ENCODE results near the gene RCAN2. TPM values are rescaled to one million over a fixed set of nuclear protein-coding genes. Genes with fewer than 3 reads are reported as not detected.

Gene RCAN2
- total and polyA plus RNA-seq, 9 of the 15 experiments (the other 6 are each of a cell fraction or from before 2014, with no cell fraction given), result 0.04 TPM; not detected in 8

- TF ChIP-seq TEAD2 (tag; IDR thresholded peaks at IDR 0.05) (no peak), ZNF512 (tag; IDR thresholded peaks at IDR 0.05) (no peak), HSF4 (CRISPR knock-in tag; IDR thresholded peaks at IDR 0.05; ENCODE audit: borderline replicate concordance) (no peak), ZNF717 (CRISPR knock-in tag; IDR thresholded peaks at IDR 0.05) (no peak), RBM39 (optimal IDR thresholded peaks at IDR 0.05; ENCODE audit: low read depth, low read length) (no peak), PTRF (tag; IDR thresholded peaks at IDR 0.05) (no peak), CREB5 (CRISPR knock-in tag; IDR thresholded peaks at IDR 0.05) (no peak), SRSF7 (optimal IDR thresholded peaks at IDR 0.05; ENCODE audit: low read depth, low read length) (no peak), TSHZ1 (CRISPR knock-in tag; IDR thresholded peaks at IDR 0.05) (0 out of 2 replicates have a peak, but pooled peaks have one; percentile 68), ZBTB34 (CRISPR knock-in tag; IDR thresholded peaks at IDR 0.05) (no peak), NFRKB (IDR thresholded peaks at IDR 0.05; ENCODE audit: low read depth) (no peak), NELFE (IDR thresholded peaks at IDR 0.05; ENCODE audit: insufficient read depth, insufficient read length) (no peak), RBM34 (IDR thresholded peaks at IDR 0.05; ENCODE audit: borderline replicate concordance, insufficient read depth, low read length) (no peak), ZNF740 (CRISPR knock-in tag; IDR thresholded peaks at IDR 0.05) (no peak), ZNF740 (tag; IDR thresholded peaks at IDR 0.05) (no peak; a peak in 1 of 4 replicates), ELF2 (CRISPR knock-in tag; IDR thresholded peaks at IDR 0.05) (no peak), NR2F6 (CRISPR knock-in tag; IDR thresholded peaks at IDR 0.05) (no peak), TOE1 (IDR thresholded peaks at IDR 0.05; ENCODE audit: borderline replicate concordance) (no peak), TOE1 (CRISPR knock-in tag; IDR thresholded peaks at IDR 0.05; ENCODE audit: borderline replicate concordance, low read depth) (no peak), CREBBP (IDR thresholded peaks at IDR 0.05; ENCODE audit: low read depth, low read length) (no peak), POLR2AphosphoS2 (IDR thresholded peaks at IDR 0.05; ENCODE audit: low read length) (no peak)
Measured at GRCh38 chr6:46437671-46438221, 53.5 kb downstream of the RCAN2 start (continued).

All from K562 (cell line).